ENCODE measurements around the gene TMEM175.

- TF ChIP-seq GATA1 (IDR thresholded peaks at IDR 0.05; ENCODE audit: low read depth, low read length): no peak
- TF ChIP-seq POLR2A (IDR thresholded peaks at IDR 0.05; ENCODE audit: low read length): no peak
Measured at GRCh38 chr4:887034-887763, 45.1 kb upstream of the TMEM175 start.
